ENCODE data around the gene TRIM8.
A peak's percentile ranks its signal among the peaks of the same experiment; 100 is the strongest.

DNA sequence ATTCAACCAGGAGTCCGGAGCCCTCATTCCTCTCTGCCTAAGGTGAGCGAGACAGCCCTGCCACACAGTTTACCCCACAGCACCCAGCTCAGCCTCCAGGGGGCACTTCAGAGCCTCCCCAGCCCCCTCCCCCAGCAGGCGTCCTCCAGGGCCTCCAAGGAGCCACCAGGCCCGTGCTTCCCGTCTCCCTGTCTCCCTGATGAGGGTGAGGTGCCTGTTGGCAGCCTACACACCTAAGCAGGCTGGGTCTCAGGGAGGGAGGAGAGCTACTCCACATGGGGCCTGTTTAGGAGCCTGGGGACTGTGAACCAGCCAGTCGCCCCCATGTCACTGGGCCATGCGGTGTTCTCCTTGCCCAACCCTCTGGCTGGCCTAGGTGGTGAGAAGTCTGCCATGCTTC lies 28.9 kb upstream of the TRIM8 start:
- TF ChIP-seq, protein P1, sequence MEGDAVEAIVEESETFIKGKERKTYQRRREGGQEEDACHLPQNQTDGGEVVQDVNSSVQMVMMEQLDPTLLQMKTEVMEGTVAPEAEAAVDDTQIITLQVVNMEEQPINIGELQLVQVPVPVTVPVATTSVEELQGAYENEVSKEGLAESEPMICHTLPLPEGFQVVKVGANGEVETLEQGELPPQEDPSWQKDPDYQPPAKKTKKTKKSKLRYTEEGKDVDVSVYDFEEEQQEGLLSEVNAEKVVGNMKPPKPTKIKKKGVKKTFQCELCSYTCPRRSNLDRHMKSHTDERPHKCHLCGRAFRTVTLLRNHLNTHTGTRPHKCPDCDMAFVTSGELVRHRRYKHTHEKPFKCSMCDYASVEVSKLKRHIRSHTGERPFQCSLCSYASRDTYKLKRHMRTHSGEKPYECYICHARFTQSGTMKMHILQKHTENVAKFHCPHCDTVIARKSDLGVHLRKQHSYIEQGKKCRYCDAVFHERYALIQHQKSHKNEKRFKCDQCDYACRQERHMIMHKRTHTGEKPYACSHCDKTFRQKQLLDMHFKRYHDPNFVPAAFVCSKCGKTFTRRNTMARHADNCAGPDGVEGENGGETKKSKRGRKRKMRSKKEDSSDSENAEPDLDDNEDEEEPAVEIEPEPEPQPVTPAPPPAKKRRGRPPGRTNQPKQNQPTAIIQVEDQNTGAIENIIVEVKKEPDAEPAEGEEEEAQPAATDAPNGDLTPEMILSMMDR (IDR thresholded peaks at IDR 0.05) = peak in 1 of 4 experiments; percentile 16
- TF ChIP-seq POLR2A (IDR thresholded peaks at IDR 0.05) (no peak), POLR2AphosphoS5 (IDR thresholded peaks at IDR 0.05) (no peak)

All from prostate gland (tissue), 2 donors.